HG03039 (cell line): ENCODE results near the gene ANKRD6.

Source experiments
- ATAC-seq: cut with Tn5 transposase; IDR thresholded peaks from one replicate; pipeline ENCODE4 v1.9.1; 2021; ENCODE audit warnings: mild to moderate bottlenecking, moderate library complexity; ENCODE audit not compliant: unreplicated experiment

Gene ANKRD6

GRCh38 chr6:89464295-89464694 lies 31.3 kb downstream of the ANKRD6 start:
- no peak for ATAC-seq

- no peak for ATAC-seq
These were observed 34.5 kb downstream of the ANKRD6 start for GRCh38 chr6:89467437-89467836.

- no peak for ATAC-seq
These were observed 36.0 kb downstream of the ANKRD6 start for GRCh38 chr6:89468998-89469397.

GRCh38 chr6:89471287-89471867 lies 38.4 kb downstream of the ANKRD6 start:
- ATAC-seq = no peak

- ATAC-seq = no peak
These were observed 42.1 kb downstream of the ANKRD6 start for GRCh38 chr6:89475101-89475500.

- ATAC-seq = no peak
These were observed 42.7 kb downstream of the ANKRD6 start for GRCh38 chr6:89475634-89476033.

- no peak for ATAC-seq
These were observed 46.9 kb downstream of the ANKRD6 start for GRCh38 chr6:89479897-89480296.

- no peak for ATAC-seq
These were observed 48.7 kb downstream of the ANKRD6 start for GRCh38 chr6:89481695-89482094.

- no peak for ATAC-seq
These were observed 49.2 kb downstream of the ANKRD6 start for GRCh38 chr6:89482126-89482525.

GRCh38 chr6:89483111-89483720 lies 50.3 kb downstream of the ANKRD6 start:
- ATAC-seq = no peak

- no peak for ATAC-seq
These were observed 52.4 kb downstream of the ANKRD6 start for GRCh38 chr6:89485320-89485719.

- no peak for ATAC-seq
These were observed 54.9 kb downstream of the ANKRD6 start for GRCh38 chr6:89487864-89488263.

GRCh38 chr6:89488438-89488837 lies 55.5 kb downstream of the ANKRD6 start:
- no peak for ATAC-seq

- ATAC-seq = no peak
These were observed 56.1 kb downstream of the ANKRD6 start for GRCh38 chr6:89489078-89489477.

GRCh38 chr6:89492025-89492640 lies 59.2 kb downstream of the ANKRD6 start:
- no peak for ATAC-seq

GRCh38 chr6:89494131-89494793 lies 61.3 kb downstream of the ANKRD6 start:
- no peak for ATAC-seq

- no peak for ATAC-seq
These were observed 63.1 kb downstream of the ANKRD6 start for GRCh38 chr6:89495961-89496535.

GRCh38 chr6:89500611-89501010 lies 67.7 kb downstream of the ANKRD6 start:
- no peak for ATAC-seq

GRCh38 chr6:89501222-89501621 lies 68.3 kb downstream of the ANKRD6 start:
- no peak for ATAC-seq

- no peak for ATAC-seq
These were observed 68.8 kb downstream of the ANKRD6 start for GRCh38 chr6:89501753-89502152.

GRCh38 chr6:89503641-89504040 lies 70.7 kb downstream of the ANKRD6 start:
- no peak for ATAC-seq

GRCh38 chr6:89505847-89506246 lies 72.9 kb downstream of the ANKRD6 start:
- ATAC-seq = no peak
